DOHH2 (cell line): ENCODE data around the gene FABP7.

Experiments
- H3F3A ChIP-seq: fragments of 200-600 bp; sonication (generic), shearing (Covaris generic); 2 replicates; pipeline ENCODE4 v1.6.0; 2016; ENCODE audit warnings: antibody characterized with exemption, mild to moderate bottlenecking; ENCODE audit not compliant: control insufficient read depth, insufficient read depth
- H3K27ac ChIP-seq: fragments of 200-600 bp; sonication (generic); 2 replicates; pipeline ENCODE4 v1.5.1; 2014; ENCODE audit warnings: low read depth, mild to moderate bottlenecking, low read length, moderate library complexity
- H3K27me3 ChIP-seq: fragments of 200-600 bp; sonication (generic); 2 replicates; pipeline ENCODE4 v1.6.1; 2014; ENCODE audit warnings: mild to moderate bottlenecking, low read length, mixed read lengths; ENCODE audit not compliant: control insufficient read depth
- H3K36me3 ChIP-seq: fragments of 200-600 bp; sonication (generic); 2 replicates; pipeline ENCODE4 v1.6.1; 2014; ENCODE audit warnings: mild to moderate bottlenecking, low read length, moderate library complexity, mixed read lengths; ENCODE audit not compliant: control insufficient read depth
- H3K4me1 ChIP-seq: fragments of 200-600 bp; sonication (generic); 2 replicates; pipeline ENCODE4 v1.6.1; 2014; ENCODE audit warnings: mild to moderate bottlenecking, low read length, mixed read lengths; ENCODE audit not compliant: control insufficient read depth
- H3K4me2 ChIP-seq: fragments of 200-600 bp; sonication (generic); 2 replicates; pipeline ENCODE4 v1.6.0; 2014; ENCODE audit warnings: mild to moderate bottlenecking, low read length, moderate library complexity
- H3K4me3 ChIP-seq: fragments of 200-600 bp; sonication (generic); 2 replicates; pipeline ENCODE4 v1.5.1; 2014; ENCODE audit warnings: mild to moderate bottlenecking, low read length, mixed read lengths
- H3K79me2 ChIP-seq: fragments of 200-600 bp; sonication (generic); 2 replicates; pipeline ENCODE4 v1.6.1; 2014; ENCODE audit warnings: mild to moderate bottlenecking, low read length, mixed read lengths; ENCODE audit not compliant: control insufficient read depth
- H3K9me2 ChIP-seq: fragments of 200-600 bp; sonication (generic); replicated peaks from 2 replicates; pipeline ENCODE4 v1.6.1; 2014; ENCODE audit warnings: mild to moderate bottlenecking, low read length, mixed read lengths; ENCODE audit not compliant: control insufficient read depth
- H3K9me3 ChIP-seq: fragments of 200-600 bp; sonication (generic); 2 replicates; pipeline ENCODE4 v1.6.1; 2014; ENCODE audit warnings: antibody characterized with exemption, low read length, mixed read lengths; ENCODE audit not compliant: control insufficient read depth, insufficient read depth
- H4K20me1 ChIP-seq: fragments of 200-600 bp; sonication (generic); 2 replicates; pipeline ENCODE4 v1.6.0; 2014; ENCODE audit warnings: low read depth, mild to moderate bottlenecking, antibody characterized with exemption, low read length, moderate library complexity; ENCODE audit not compliant: control insufficient read depth, insufficient read depth
- CTCF ChIP-seq: fragments of 200-600 bp; sonication (generic); IDR thresholded peaks from one replicate; pipeline ENCODE4 v1.5.1; 2014; ENCODE audit warnings: antibody characterized with exemption, mild to moderate bottlenecking, low read depth, low read length; ENCODE audit not compliant: poor library complexity, severe bottlenecking
- EZH2phosphoT487 ChIP-seq: fragments of 200-600 bp; sonication (generic); IDR thresholded peaks from 2 replicates; pipeline ENCODE4 v1.6.1; 2017; ENCODE audit warnings: borderline replicate concordance, mild to moderate bottlenecking, antibody characterized with exemption, low read length, moderate library complexity, mixed read lengths

The FABP7 gene

DNA sequence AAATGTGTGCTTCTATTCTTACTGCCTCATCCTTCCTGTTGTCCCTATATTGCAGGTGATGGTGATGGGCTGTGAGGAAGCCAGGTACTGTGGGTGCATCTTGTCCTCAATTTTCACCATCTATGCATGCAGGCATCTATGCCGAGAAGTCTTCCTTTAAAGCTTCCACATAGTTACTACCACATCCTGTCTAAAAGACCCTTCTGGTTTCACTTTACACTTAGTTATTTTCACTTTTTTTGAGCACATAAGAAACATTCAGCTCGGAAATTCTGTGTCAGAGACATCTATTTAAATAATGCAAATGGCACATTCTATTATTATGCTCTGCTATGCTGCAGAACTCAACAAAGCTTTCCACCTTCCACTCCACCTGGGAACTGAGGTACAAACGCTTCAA is 28.2 kb upstream of the FABP7 start:
- no peaks in the 10 kb centered on the region for H3K79me2 ChIP-seq
- H3K9me2 ChIP-seq = no peaks in the 10 kb centered on the region
- TF ChIP-seq CTCF (no peak), EZH2phosphoT487 (no peak)
- no peaks in the 10 kb centered on the region for H3K9me3 ChIP-seq
- no peaks in the 10 kb centered on the region for H3K27me3 ChIP-seq
- no peak overlapping the region for H3K4me3 ChIP-seq
- H3F3A ChIP-seq = no peaks in the 10 kb centered on the region
- no peaks in the 10 kb centered on the region for H4K20me1 ChIP-seq
- no peak overlapping the region for H3K4me2 ChIP-seq
- H3K27ac ChIP-seq = no peak overlapping the region
- H3K4me1 ChIP-seq = no peaks in the 10 kb centered on the region
- no peaks in the 10 kb centered on the region for H3K36me3 ChIP-seq

DNA sequence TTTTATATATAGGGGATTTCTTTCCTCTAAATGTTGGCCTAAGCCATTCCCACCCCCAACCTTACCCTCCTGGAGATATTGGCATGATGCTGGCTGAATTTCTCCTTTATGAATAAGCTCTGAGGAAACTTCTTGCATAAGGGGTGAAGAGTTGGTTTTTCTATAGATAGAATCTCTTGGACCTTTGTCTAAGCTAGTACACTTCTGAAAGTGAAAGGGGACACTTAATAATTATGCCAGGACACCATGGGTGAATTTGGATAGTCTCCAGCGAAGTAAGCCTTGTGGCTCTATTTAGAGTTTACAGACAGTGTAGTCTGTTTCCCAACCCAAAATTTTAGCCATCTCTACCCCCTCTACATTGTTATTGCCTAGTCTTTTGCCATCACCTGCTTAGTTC is 27.1 kb upstream of the FABP7 start:
- no peaks in the 10 kb centered on the region for H3K4me1 ChIP-seq
- H3K9me3 ChIP-seq = no peaks in the 10 kb centered on the region
- H3F3A ChIP-seq = no peaks in the 10 kb centered on the region
- H3K4me2 ChIP-seq = no peak overlapping the region
- TF ChIP-seq CTCF = no peak
- TF ChIP-seq EZH2phosphoT487 = no peak
- no peak overlapping the region for H3K4me3 ChIP-seq
- H3K27ac ChIP-seq = no peak overlapping the region
- no peaks in the 10 kb centered on the region for H4K20me1 ChIP-seq
- H3K79me2 ChIP-seq = no peaks in the 10 kb centered on the region
- H3K27me3 ChIP-seq = no peaks in the 10 kb centered on the region
- H3K36me3 ChIP-seq = no peaks in the 10 kb centered on the region
- H3K9me2 ChIP-seq = no peaks in the 10 kb centered on the region

- Histone ChIP-seq H3K9me3 (no peaks in the 10 kb centered on the region), H3K36me3 (no peaks in the 10 kb centered on the region), H3K79me2 (no peaks in the 10 kb centered on the region), H3K4me2 (no peak overlapping the region), H3K9me2 (no peaks in the 10 kb centered on the region), H3K27me3 (no peaks in the 10 kb centered on the region), H3F3A (no peaks in the 10 kb centered on the region), H3K27ac (no peak overlapping the region), H3K4me3 (no peak overlapping the region), H3K4me1 (no peaks in the 10 kb centered on the region), H4K20me1 (no peaks in the 10 kb centered on the region)
- no peak for TF ChIP-seq CTCF
- no peak for TF ChIP-seq EZH2phosphoT487
Observed at GRCh38 chr6:122753000-122753687, 26.4 kb upstream of the FABP7 start.
